Duodenal mucosa (tissue), 2 donors: ENCODE data around the gene CREB3.

Experiments used
- H3K27ac ChIP-seq: one replicate; pipeline ENCODE4 v1.7.0; 2013; ENCODE audit warnings: low read depth, low read length
- H3K27me3 ChIP-seq, 2 donors: one replicate each; pipeline ENCODE4 v1.7.0; 2013; ENCODE audit warnings: low read length in 2 of 2, control low read depth in 1 of 2; ENCODE audit not compliant: insufficient read depth in 2 of 2, control insufficient read depth in 1 of 2
- H3K36me3 ChIP-seq, 2 donors: one replicate each; pipeline ENCODE4 v1.7.0; 2013; ENCODE audit warnings: low read length in 2 of 2, control low read depth in 1 of 2; ENCODE audit not compliant: insufficient read depth in 2 of 2, control insufficient read depth in 1 of 2
- H3K4me1 ChIP-seq, 2 donors: one replicate each; pipeline ENCODE4 v1.7.0; 2013; ENCODE audit warnings: low read length in 2 of 2, control low read depth in 1 of 2; ENCODE audit not compliant: insufficient read depth in 2 of 2, control insufficient read depth in 1 of 2
- H3K4me3 ChIP-seq, 2 donors: one replicate each; pipeline ENCODE4 v1.7.0; 2013; ENCODE audit warnings: low read length in 2 of 2, low read depth in 1 of 2
- H3K9ac ChIP-seq, 2 donors: one replicate each; pipeline ENCODE4 v1.7.0; 2013; ENCODE audit warnings: low read length in 2 of 2, low read depth in 1 of 2
- H3K9me3 ChIP-seq, 2 donors: one replicate each; pipeline ENCODE4 v1.7.0; 2013; ENCODE audit warnings: low read length in 2 of 2, control low read depth in 1 of 2; ENCODE audit not compliant: control insufficient read depth in 1 of 2

CREB3 gene

DNA sequence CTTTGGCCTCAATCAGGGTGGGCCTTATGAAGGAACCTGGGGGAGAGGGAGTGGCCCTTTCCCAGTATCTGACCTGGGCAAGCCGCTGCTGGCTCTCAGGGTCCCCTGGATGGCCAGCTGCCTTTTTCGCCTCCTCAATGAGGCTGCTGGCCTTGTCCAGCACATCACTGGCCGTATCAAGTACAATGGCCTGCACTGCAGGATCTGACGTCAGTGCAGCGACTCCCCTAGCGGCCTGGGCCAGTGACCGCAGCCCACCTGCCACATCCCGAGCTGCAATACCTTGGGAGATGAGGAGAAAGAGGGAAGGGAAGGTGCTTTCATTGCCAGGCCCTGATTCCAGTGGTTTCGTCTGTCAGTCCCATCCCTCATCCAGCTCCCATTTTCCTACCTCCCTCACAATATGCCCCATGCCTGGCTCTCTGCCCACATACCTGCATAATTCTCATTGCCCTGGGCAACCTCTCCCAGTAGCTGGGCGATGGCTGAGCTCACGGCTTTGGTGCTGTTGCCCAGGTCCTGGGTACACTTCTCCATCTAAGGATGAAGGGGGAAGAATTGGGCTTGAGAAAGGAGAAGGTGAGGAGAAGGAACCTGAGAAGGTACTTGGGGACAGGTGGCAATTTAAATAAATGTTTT is 19.6 kb upstream of the CREB3 start:
- H3K4me3 ChIP-seq: no peak overlapping the region
- H3K4me1 ChIP-seq: no peaks in the 10 kb centered on the region
- no peaks in the 10 kb centered on the region for H3K9me3 ChIP-seq
- peaks cover 71 to 95% of the 10 kb centered on the region in 2 donors for H3K36me3 ChIP-seq
- no peak overlapping the region for H3K9ac ChIP-seq
- no peak overlapping the region for H3K27ac ChIP-seq
- H3K27me3 ChIP-seq: no peaks in the 10 kb centered on the region

DNA sequence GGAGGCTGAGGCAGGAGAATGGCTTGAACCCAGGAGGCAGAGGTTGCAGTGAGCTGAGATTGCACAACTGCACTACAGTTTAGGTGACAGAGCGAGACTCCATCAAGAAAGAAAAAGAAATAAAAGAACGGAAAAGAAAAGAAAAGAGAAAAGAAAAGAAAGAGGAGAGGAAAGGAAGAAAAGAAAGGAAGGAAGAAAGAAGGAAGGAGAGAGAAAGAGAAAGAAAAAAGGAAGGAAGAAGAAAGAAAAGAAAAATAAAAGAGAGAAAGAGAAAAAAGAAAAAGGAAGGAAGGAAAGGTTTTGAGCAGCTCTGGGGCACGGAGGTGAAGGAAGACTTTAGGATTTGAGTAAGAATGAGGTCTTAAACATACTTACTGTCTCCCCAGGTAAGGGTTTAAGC is 18.9 kb upstream of the CREB3 start:
- Histone ChIP-seq H3K27ac (no peak overlapping the region), H3K4me1 (no peaks in the 10 kb centered on the region), H3K27me3 (no peaks in the 10 kb centered on the region), H3K4me3 (no peak overlapping the region), H3K9me3 (no peaks in the 10 kb centered on the region), H3K9ac (no peak overlapping the region), H3K36me3 (peaks cover 72 to 95% of the 10 kb centered on the region in 2 donors)

DNA sequence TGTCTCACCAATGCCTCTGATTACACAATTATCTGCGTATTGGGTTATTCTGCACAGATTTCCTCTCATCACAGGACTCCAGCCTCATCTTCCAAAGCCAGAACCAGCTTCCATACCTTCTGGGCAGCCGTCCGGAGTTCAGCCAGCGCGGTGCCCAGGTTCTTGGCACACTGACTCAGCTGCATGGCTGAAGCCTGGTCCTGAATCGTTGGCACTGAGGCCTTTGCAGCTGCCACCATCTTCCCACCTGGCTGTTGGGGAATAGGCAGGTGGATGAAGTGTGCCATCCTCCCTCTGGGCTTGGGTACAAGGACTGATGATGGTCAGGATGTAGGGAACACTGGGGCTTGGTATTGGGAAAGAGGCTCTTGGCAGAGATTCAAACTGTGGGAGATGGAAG is 18.3 kb upstream of the CREB3 start:
- Histone ChIP-seq H3K27ac (no peak overlapping the region), H3K9me3 (no peaks in the 10 kb centered on the region), H3K27me3 (no peaks in the 10 kb centered on the region), H3K4me3 (no peak overlapping the region), H3K9ac (no peak overlapping the region), H3K4me1 (no peaks in the 10 kb centered on the region), H3K36me3 (peaks cover 75 to 95% of the 10 kb centered on the region in 2 donors)

DNA sequence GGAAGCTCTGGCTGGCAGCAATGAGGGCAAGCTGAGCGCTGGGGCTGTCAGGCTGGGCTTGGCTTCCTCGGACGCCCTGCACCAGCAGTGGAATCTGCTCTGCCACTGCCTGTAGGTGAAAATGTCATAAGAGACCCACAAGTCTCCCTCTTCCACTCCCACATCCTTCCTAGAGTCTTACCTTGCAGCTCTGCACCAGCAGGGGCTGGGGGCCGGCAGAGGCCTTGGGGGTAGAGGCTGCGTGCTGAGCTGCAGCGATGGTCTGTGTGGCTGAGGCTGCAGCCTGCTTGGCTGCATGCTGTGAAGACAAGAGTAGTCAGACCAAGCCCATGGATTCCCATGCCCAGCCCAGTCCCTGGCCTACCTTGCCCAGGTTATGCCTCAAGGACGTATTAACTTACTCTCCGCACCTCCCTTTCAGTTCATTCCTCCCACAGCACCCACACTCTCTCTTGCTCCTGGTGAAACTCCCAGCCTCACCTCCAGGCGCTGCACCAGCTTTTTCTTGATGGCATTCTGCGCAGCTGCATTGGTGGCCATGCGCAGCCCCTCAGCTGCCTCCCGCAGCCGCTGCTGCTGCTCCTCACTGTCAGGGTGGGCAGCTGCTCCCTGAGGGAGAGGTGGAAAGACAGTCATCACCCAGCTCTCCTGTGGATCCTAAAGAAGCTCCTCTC is 17.8 kb upstream of the CREB3 start:
- no peak overlapping the region for H3K4me3 ChIP-seq
- H3K4me1 ChIP-seq: no peaks in the 10 kb centered on the region
- H3K9me3 ChIP-seq: no peaks in the 10 kb centered on the region
- H3K9ac ChIP-seq: no peak overlapping the region
- H3K27ac ChIP-seq: no peak overlapping the region
- no peaks in the 10 kb centered on the region for H3K27me3 ChIP-seq
- peaks cover 81 to 98% of the 10 kb centered on the region in 2 donors for H3K36me3 ChIP-seq

DNA sequence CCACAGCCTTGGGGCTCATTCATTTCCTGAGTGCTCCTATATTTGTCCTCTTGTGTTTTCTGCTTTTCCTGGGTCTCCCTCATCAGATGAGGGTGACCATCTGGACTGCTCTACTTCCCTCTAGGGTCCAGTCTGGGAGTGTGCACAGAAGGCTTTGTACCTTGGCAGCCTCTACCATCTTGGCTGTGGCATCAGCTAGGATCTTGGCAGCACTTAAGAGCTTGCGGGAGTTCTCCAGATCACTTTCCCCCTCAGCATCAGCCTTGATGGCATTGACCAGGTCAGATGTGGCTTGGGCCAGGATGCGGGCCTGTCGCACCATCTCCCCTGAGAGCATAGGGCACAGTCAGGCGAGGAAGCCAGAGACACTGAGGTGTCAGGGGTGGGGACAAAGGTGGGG is 16.2 kb upstream of the CREB3 start:
- Histone ChIP-seq H3K36me3 (peaks cover 83 to 99% of the 10 kb centered on the region in 2 donors), H3K27ac (no peak overlapping the region), H3K9me3 (no peaks in the 10 kb centered on the region), H3K27me3 (no peaks in the 10 kb centered on the region), H3K9ac (no peak overlapping the region), H3K4me3 (no peak overlapping the region), H3K4me1 (no peaks in the 10 kb centered on the region)

DNA sequence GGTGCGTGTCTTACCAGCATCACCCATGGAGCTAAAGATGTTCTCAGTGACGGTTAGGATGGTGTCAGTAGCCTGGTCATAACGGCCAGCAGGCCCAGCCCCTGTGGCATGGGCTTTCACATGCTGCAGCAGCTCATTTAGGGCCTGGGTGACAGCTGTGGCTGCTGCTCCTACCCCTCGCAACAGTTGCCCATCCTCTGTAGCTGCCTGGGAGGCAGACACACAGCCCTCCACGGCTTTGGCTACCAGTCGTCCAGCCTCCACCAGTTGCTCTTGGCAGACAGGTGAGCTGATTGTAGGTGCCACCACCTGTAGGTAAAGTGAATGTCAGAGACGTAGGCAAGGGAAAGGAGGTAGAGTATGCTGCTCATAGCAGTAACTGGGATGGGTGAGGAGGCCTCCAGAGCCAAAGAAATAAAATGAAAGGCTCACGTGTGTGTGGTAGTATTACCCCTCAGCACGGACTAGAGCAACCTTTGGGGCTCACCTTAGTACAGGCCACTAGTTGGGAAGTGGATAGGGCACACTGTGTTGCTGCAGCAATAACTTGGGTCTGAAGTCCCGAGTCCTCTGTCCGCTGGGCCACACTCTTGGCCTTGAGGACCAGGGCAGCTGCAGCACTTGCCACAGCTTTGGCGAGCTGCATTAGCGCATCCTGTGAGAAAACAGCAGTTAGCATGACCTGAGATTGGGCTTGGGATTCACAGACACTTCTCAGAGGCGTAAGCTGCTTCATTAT is 15.2 kb upstream of the CREB3 start:
- Histone ChIP-seq H3K9ac (no peak overlapping the region), H3K27ac (no peak overlapping the region), H3K9me3 (no peaks in the 10 kb centered on the region), H3K4me1 (no peaks in the 10 kb centered on the region), H3K27me3 (no peaks in the 10 kb centered on the region), H3K4me3 (no peak overlapping the region), H3K36me3 (peaks cover 84 to 99% of the 10 kb centered on the region in 2 donors)

DNA sequence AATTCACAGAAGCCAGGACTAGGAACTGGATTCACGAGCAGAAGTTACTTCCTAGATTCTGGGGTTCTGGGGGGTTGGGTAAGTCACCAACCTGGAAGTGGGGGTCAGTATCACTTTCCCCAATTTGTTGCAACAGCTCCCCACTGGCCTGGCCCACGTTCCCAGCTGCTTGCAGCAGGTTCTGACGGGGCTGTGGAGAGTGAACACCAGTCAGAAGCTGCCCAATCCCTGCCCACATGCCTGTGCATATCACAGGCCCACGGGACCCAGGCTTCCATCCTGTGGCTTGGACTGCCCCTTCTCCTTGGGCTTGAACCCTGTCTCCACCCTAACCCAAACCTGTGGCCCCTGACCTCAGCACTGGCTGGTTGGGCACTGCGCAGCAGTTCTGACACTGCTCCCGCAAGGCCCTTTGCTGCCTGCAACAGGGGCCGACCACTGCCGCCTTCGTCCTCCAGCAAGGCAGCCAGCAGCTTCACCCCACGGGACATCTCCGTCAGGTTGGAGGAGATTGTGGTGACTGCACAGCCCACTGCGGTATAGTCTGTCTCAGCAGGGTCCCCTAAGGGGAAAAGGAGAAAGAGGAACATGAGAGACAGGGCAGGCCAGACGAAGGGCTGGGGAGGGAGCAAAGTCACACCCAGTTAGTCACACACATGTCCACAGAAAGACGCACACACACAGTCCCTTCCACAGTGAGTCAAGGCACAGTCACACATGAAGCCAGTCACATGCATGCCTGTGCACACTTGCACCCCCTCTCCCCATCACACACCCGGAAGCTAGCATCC is 13.6 kb upstream of the CREB3 start:
- Histone ChIP-seq H3K4me1 (no peaks in the 10 kb centered on the region), H3K4me3 (no peak overlapping the region), H3K9ac (no peak overlapping the region), H3K27ac (no peak overlapping the region), H3K27me3 (no peaks in the 10 kb centered on the region), H3K9me3 (no peaks in the 10 kb centered on the region), H3K36me3 (peaks cover 87 to 100% of the 10 kb centered on the region in 2 donors)

DNA sequence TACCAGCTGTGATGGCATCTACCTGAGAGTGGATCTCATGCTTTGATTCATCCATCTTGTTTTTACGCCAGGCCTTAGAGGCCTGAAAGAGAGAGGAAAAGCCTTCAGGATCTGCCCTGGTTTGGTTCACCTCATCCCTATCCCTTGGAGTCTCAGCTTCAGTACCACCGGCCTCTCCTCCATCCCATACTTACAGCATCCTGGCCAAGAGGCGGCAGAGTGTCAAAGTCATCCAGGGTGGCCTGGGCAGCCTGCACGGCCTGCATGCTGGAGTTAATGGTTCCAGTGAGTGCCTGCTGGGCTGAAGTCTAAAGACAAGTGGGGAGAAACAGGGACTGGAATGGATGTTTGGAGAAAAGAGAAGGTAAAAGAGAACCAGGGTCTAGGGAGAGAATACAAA is 12.9 kb upstream of the CREB3 start:
- no peaks in the 10 kb centered on the region for H3K9me3 ChIP-seq
- no peak overlapping the region for H3K4me3 ChIP-seq
- H3K9ac ChIP-seq: no peak overlapping the region
- peaks cover 87 to 100% of the 10 kb centered on the region in 2 donors for H3K36me3 ChIP-seq
- no peaks in the 10 kb centered on the region for H3K27me3 ChIP-seq
- H3K27ac ChIP-seq: no peak overlapping the region
- no peaks in the 10 kb centered on the region for H3K4me1 ChIP-seq

DNA sequence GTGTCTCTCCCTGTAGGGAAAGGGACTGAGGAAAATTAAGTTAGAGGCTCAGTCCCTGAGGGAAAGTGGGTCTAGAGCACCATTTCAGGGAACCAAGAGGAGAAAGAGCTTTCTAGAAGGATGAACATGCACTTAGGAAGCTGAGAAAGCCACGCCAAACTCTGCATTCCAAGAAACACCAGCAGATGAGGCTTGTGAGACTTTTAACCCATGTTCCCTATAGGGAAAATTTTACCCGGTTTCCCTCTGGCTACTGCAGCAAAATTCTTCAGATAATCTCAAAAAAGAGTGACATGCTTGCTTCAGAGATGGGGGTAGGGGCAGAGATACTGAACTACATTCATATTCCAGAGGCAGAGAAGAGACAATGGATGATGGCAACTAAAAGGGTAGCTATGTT is 9.0 kb upstream of the CREB3 start:
- Histone ChIP-seq H3K27ac (no peak overlapping the region), H3K9me3 (no peaks in the 10 kb centered on the region), H3K4me3 (no peak overlapping the region), H3K4me1 (peaks cover 24 to 25% of the 10 kb centered on the region in 2 donors), H3K36me3 (peaks cover 63 to 76% of the 10 kb centered on the region in 2 donors), H3K9ac (no peak overlapping the region), H3K27me3 (no peaks in the 10 kb centered on the region)

DNA sequence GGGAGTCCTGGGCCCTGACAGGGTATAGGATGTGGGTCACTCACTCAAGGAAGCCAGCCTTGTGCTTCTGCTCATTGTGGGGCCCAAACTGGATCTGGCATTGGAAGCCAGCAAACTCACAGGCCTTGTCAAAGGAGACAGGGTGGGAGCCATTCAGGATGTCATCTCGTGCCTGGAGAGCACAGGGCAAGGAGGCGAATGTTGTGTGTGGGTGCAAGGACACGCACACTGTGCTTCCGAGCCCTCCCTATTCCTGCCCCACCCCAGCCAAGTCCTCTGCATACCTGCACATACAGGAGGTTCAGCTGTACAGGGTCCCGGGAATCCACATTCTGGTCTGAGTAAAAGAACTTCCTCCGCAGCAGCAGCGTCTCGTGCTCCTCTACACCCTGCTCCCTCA is 8.6 kb upstream of the CREB3 start:
- no peaks in the 10 kb centered on the region for H3K27me3 ChIP-seq
- H3K27ac ChIP-seq: no peak overlapping the region
- H3K9ac ChIP-seq: no peak overlapping the region
- peaks cover 29 to 30% of the 10 kb centered on the region in 2 donors for H3K4me1 ChIP-seq
- no peaks in the 10 kb centered on the region for H3K9me3 ChIP-seq
- peaks cover 61 to 71% of the 10 kb centered on the region in 2 donors for H3K36me3 ChIP-seq
- H3K4me3 ChIP-seq: no peak overlapping the region
